ENCODE results near the gene TBC1D7.

DNA sequence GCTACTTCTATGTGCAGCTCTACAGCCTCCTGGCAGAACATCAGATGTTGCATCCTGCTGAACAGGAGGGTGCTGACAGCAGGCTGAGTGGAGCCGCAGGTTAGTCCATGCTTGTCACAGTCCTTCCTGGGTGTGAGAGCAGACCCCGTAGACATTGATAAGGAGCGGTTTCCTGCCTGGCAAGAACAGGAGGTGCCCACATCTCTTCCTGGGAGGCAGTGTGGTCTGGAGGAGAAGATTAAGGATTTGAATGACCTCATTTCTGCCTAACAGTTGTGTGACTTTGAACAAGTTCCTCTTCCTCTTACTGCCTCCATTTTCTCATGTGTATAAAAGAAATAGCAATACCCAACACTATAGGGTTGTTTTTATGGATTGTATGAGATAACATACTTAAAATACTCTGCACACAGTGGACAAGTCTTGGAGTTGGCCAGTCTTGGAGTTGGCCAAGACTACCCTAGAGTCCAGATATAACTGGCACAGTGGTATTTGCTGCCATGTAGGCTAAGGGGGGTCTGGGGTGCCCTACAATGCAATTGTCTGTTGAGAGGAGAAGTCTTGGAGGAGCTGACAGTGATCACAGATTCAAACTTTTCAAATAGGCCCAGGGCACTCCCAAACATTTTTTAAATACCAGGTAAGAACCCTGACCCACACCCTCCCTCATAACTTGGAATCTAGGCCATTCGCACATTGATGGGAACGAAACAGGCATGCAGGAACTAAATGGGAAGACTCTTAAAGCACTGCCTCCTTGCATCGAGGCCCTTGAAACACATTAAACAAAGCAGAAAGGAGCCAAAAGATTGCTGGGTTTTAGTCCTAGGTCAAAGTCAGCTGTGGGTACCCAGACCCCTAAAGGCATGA is 32.6 kb upstream of the TBC1D7 start:
- TF ChIP-seq, protein P1, sequence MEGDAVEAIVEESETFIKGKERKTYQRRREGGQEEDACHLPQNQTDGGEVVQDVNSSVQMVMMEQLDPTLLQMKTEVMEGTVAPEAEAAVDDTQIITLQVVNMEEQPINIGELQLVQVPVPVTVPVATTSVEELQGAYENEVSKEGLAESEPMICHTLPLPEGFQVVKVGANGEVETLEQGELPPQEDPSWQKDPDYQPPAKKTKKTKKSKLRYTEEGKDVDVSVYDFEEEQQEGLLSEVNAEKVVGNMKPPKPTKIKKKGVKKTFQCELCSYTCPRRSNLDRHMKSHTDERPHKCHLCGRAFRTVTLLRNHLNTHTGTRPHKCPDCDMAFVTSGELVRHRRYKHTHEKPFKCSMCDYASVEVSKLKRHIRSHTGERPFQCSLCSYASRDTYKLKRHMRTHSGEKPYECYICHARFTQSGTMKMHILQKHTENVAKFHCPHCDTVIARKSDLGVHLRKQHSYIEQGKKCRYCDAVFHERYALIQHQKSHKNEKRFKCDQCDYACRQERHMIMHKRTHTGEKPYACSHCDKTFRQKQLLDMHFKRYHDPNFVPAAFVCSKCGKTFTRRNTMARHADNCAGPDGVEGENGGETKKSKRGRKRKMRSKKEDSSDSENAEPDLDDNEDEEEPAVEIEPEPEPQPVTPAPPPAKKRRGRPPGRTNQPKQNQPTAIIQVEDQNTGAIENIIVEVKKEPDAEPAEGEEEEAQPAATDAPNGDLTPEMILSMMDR (IDR thresholded peaks at IDR 0.05): no peak
- TF ChIP-seq POLR2A (IDR thresholded peaks at IDR 0.05): no peak

All from upper lobe of left lung (tissue), 4 donors.